ENCODE results near the gene DNAH10. TPM values are rescaled to one million over a fixed set of nuclear protein-coding genes. Genes with fewer than 3 reads are reported as not detected.

DNAH10 gene
- total RNA-seq, 1 experiment from 2014 or later: 0.39 TPM

GRCh38 chr12:123900871-123901376, 138.8 kb downstream of the DNAH10 start:
- intact Hi-C loops (cut with micrococcal nuclease; ENCODE audit: unreplicated experiment) (no loop called here), in situ Hi-C loops (cut with HindIII; ENCODE audit: low pct_unique_long_range_greater_than_20kb, low sequenced_read_pairs) (no loop called here)
- DNase-seq (ENCODE audit: low read depth, low spot score) (no peak), ATAC-seq (0 out of 2 replicates have a peak, but pooled peaks have one; percentile 13)
- no peak overlapping the region for H3K4me3 ChIP-seq (ENCODE audit: low read depth in 2 of 2, low read length in 2 of 2)
- TF ChIP-seq CTCF (IDR thresholded peaks at IDR 0.05) (no peak), REST (IDR thresholded peaks at IDR 0.05; ENCODE audit: insufficient read depth in 1 of 2, low read depth in 2 of 2, low read length in 1 of 2) (no peak), TCF7L2 (IDR thresholded peaks at IDR 0.05; ENCODE audit: low read depth, low read length) (no peak), POLR2AphosphoS5 (IDR thresholded peaks at IDR 0.05; ENCODE audit: low read depth, low read length) (no peak), SIN3A (IDR thresholded peaks at IDR 0.05; ENCODE audit: borderline replicate concordance, insufficient read depth, low read depth, low read length) (no peak)
- no peaks in the 10 kb centered on the region for H3K4me1 ChIP-seq (ENCODE audit: control insufficient read depth, insufficient read depth, low read length)
- H3K36me3 ChIP-seq (ENCODE audit: control insufficient read depth, insufficient read depth, low read length): no peaks in the 10 kb centered on the region
- POLR2A ChIA-PET: no interaction called here
- CTCF ChIA-PET: no interaction called here
- no peaks in the 10 kb centered on the region for H3K9me3 ChIP-seq (ENCODE audit: control insufficient read depth, insufficient read depth, low read depth, low read length)
- H3K27me3 ChIP-seq (ENCODE audit: control insufficient read depth, insufficient read depth, low read length): no peaks in the 10 kb centered on the region
- BruUV-seq (replicated peaks): no TSS peak
- no peak overlapping the region for H3K27ac ChIP-seq (ENCODE audit: low read length)

GRCh38 chr12:123902821-123903220, 140.7 kb downstream of the DNAH10 start:
- ChIA-PET CTCF (interaction anchor here (0.6 kb wide), 1 partner anchor 845 kb away, joined by 5 read pairs; no protein-coding TSS in a partner anchor), POLR2A (no interaction called here)
- no peak overlapping the region for H3K4me3 ChIP-seq (ENCODE audit: low read depth in 2 of 2, low read length in 2 of 2)
- no peak overlapping the region for H3K27ac ChIP-seq (ENCODE audit: low read length)
- ATAC-seq (no peak), DNase-seq (ENCODE audit: low read depth, low spot score) (no peak)
- no peaks in the 10 kb centered on the region for H3K36me3 ChIP-seq (ENCODE audit: control insufficient read depth, insufficient read depth, low read length)
- H3K27me3 ChIP-seq (ENCODE audit: control insufficient read depth, insufficient read depth, low read length): no peaks in the 10 kb centered on the region
- in situ Hi-C loops (cut with HindIII; ENCODE audit: low pct_unique_long_range_greater_than_20kb, low sequenced_read_pairs) (no loop called here), intact Hi-C loops (cut with micrococcal nuclease; ENCODE audit: unreplicated experiment) (no loop called here)
- TF ChIP-seq SIN3A (IDR thresholded peaks at IDR 0.05; ENCODE audit: borderline replicate concordance, insufficient read depth, low read depth, low read length) (no peak), TCF7L2 (IDR thresholded peaks at IDR 0.05; ENCODE audit: low read depth, low read length) (no peak), REST (IDR thresholded peaks at IDR 0.05; ENCODE audit: insufficient read depth in 1 of 2, low read depth in 2 of 2, low read length in 1 of 2) (no peak), POLR2AphosphoS5 (IDR thresholded peaks at IDR 0.05; ENCODE audit: low read depth, low read length) (no peak), CTCF (IDR thresholded peaks at IDR 0.05) (no peak)
- no peaks in the 10 kb centered on the region for H3K4me1 ChIP-seq (ENCODE audit: control insufficient read depth, insufficient read depth, low read length)
- H3K9me3 ChIP-seq (ENCODE audit: control insufficient read depth, insufficient read depth, low read depth, low read length): no peaks in the 10 kb centered on the region
- BruUV-seq (replicated peaks): no TSS peak
